IMR-90 (cell line): ENCODE data around the gene ZBTB47. TPM values are rescaled to one million over a fixed set of nuclear protein-coding genes. Genes with fewer than 3 reads are reported as not detected.

ENCODE experiments used
- ATAC-seq: fragments of 200-7000 bp; cut with Tn5 transposase; 2 replicates; pipeline ENCODE4 v1.9.1; 2020; ENCODE audit warnings: low read depth, mild to moderate bottlenecking, moderate library complexity
- BruUV-seq: library from RNA; stranded (reverse); fragments of 400-500 nt; replicated peaks from 2 replicates; lab custom pipeline; 2021; lab: Mats Ljungman, UMichigan
- CTCF ChIA-PET: fragments of 300-600 bp; formaldehyde crosslinking; extraction: SDS; loops from one replicate; lab custom pipeline; 2021; ENCODE audit warnings: antibody characterized with exemption; lab: Yijun Ruan, JAX
- POLR2A ChIA-PET: fragments of 300-600 bp; sonication (Branson Sonifier 250); formaldehyde crosslinking; loops from one replicate; lab custom pipeline; 2022; ENCODE audit warnings: antibody characterized with exemption; ENCODE audit not compliant: unreplicated experiment; lab: Charles Lee
- DNase-seq: peaks from one replicate; pipeline ENCODE4 v3.0.0; 2013
- H2AFZ ChIP-seq: replicated peaks from 2 replicates; pipeline ENCODE3; 2013; ENCODE audit warnings: low read length, mild to moderate bottlenecking; ENCODE audit not compliant: poor library complexity
- H2AK5ac ChIP-seq: 2 replicates; pipeline ENCODE4 v1.6.1; 2013; ENCODE audit warnings: low read depth, low read length, inconsistent platforms
- H2AK9ac ChIP-seq: replicated peaks from 2 replicates; pipeline ENCODE3; 2013; ENCODE audit warnings: mild to moderate bottlenecking, low read depth, low read length, moderate library complexity; ENCODE audit not compliant: poor library complexity
- H2BK120ac ChIP-seq: 2 replicates; pipeline ENCODE4 v1.6.1; 2013; ENCODE audit warnings: low read depth, low read length, inconsistent platforms
- H2BK15ac ChIP-seq: 3 replicates; pipeline ENCODE4 v1.6.1; 2013; ENCODE audit warnings: low read depth, low read length, inconsistent platforms
- H2BK20ac ChIP-seq: 2 replicates; pipeline ENCODE4 v1.6.1; 2013; ENCODE audit warnings: low read depth, mild to moderate bottlenecking, inconsistent platforms, low read length, moderate library complexity
- H2BK5ac ChIP-seq: 2 replicates; pipeline ENCODE4 v1.6.1; 2013; ENCODE audit warnings: mild to moderate bottlenecking, low read depth, low read length, inconsistent platforms; ENCODE audit not compliant: poor library complexity, severe bottlenecking
- H3K14ac ChIP-seq: replicated peaks from 2 replicates; pipeline ENCODE4 v1.6.1; 2013; ENCODE audit warnings: low read depth, low read length, inconsistent platforms
- H3K18ac ChIP-seq: 2 replicates; pipeline ENCODE4 v1.6.1; 2013; ENCODE audit warnings: low read depth, low read length, control low read depth
- H3K23ac ChIP-seq: 2 replicates; pipeline ENCODE4 v1.6.1; 2013; ENCODE audit warnings: low read depth, low read length, inconsistent platforms
- H3K27ac ChIP-seq: 2 replicates; pipeline ENCODE4 v1.5.1; 2013; ENCODE audit warnings: mild to moderate bottlenecking, control low read depth, low read length; ENCODE audit not compliant: insufficient read depth
- H3K27me3 ChIP-seq: 2 replicates; pipeline ENCODE4 v1.6.1; 2013; ENCODE audit warnings: low read length; ENCODE audit not compliant: control insufficient read depth, insufficient read depth
- H3K36me3 ChIP-seq: 2 replicates; pipeline ENCODE4 v1.6.1; 2013; ENCODE audit warnings: low read length, mixed read lengths; ENCODE audit not compliant: control insufficient read depth, insufficient read depth
- H3K4ac ChIP-seq: 2 replicates; pipeline ENCODE4 v1.6.1; 2013; ENCODE audit warnings: low read depth, low read length, inconsistent platforms
- H3K4me1 ChIP-seq: 2 replicates; pipeline ENCODE4 v1.6.1; 2013; ENCODE audit warnings: low read length, mixed read lengths; ENCODE audit not compliant: control insufficient read depth, insufficient read depth
- H3K4me2 ChIP-seq: 2 replicates; pipeline ENCODE4 v1.6.1; 2013; ENCODE audit warnings: low read depth, mild to moderate bottlenecking, control low read depth, low read length, moderate library complexity
- H3K4me3 ChIP-seq: 2 replicates; pipeline ENCODE4 v1.5.1; 2013; ENCODE audit warnings: low read depth, mild to moderate bottlenecking, control low read depth, low read length, moderate library complexity; ENCODE audit not compliant: insufficient read depth
- H3K56ac ChIP-seq: 2 replicates; pipeline ENCODE4 v1.6.1; 2013; ENCODE audit warnings: low read length, inconsistent platforms; ENCODE audit not compliant: insufficient read depth; ENCODE audit errors: extremely low read depth
- H3K79me1 ChIP-seq, 2 experiments: 2 replicates each; pipeline ENCODE4 v1.6.1; 2013; ENCODE audit warnings: low read length in 2 of 2, inconsistent platforms in 1 of 2, low read depth in 1 of 2
- H3K9ac ChIP-seq: 2 replicates; pipeline ENCODE4 v1.6.1; 2013; ENCODE audit warnings: low read depth, low read length, control low read depth
- H3K9me1 ChIP-seq: 2 replicates; pipeline ENCODE4 v1.6.1; 2013; ENCODE audit warnings: low read length, inconsistent platforms; ENCODE audit not compliant: insufficient read depth
- H3K9me3 ChIP-seq: 2 replicates; pipeline ENCODE4 v1.6.1; 2013; ENCODE audit warnings: low read length; ENCODE audit not compliant: control insufficient read depth, insufficient read depth
- H4K20me1 ChIP-seq: 2 replicates; pipeline ENCODE4 v1.6.1; 2013; ENCODE audit warnings: low read length, inconsistent platforms; ENCODE audit not compliant: insufficient read depth
- H4K5ac ChIP-seq: 2 replicates; pipeline ENCODE4 v1.6.1; 2013; ENCODE audit warnings: mild to moderate bottlenecking, low read depth, low read length, control low read depth
- H4K8ac ChIP-seq, 2 experiments: 2 replicates each; pipeline ENCODE4 v1.6.1; 2013; ENCODE audit warnings: low read depth in 2 of 2, low read length in 2 of 2, control low read depth in 1 of 2, inconsistent platforms in 1 of 2
- H4K91ac ChIP-seq: 2 replicates; pipeline ENCODE4 v1.6.1; 2013; ENCODE audit warnings: low read depth, low read length, inconsistent platforms; ENCODE audit not compliant: insufficient read depth
- ELK1 ChIP-seq: fragments of 150-350 bp; IDR thresholded peaks from 2 replicates; pipeline ENCODE4 v1.6.1; 2016; ENCODE audit warnings: low read depth, mild to moderate bottlenecking, low read length, moderate library complexity, borderline replicate concordance
- RCOR1 ChIP-seq: IDR thresholded peaks from 2 replicates; pipeline ENCODE4 v1.6.1; 2012; ENCODE audit warnings: mild to moderate bottlenecking, low read length, improper control_type of control experiment; ENCODE audit not compliant: insufficient replicate concordance
- USF2 ChIP-seq: fragments of 150-350 bp; IDR thresholded peaks from 2 replicates; pipeline ENCODE4 v1.6.1; 2017; ENCODE audit warnings: mild to moderate bottlenecking, antibody characterized with exemption, low read length, low read depth
- WGBS, 2 experiments: methylation state at CpG; one replicate each; pipeline versions ENCODE4 v1.1.5 to v1.1.7; 2013; ENCODE audit warnings: missing lambda C conversion rate in 2 of 2; ENCODE audit not compliant: insufficient read length in 1 of 2; ENCODE audit errors: extremely low coverage in 2 of 2; 5-methylcytosine and 5-hydroxymethylcytosine counted together
- dilution Hi-C: fragments of 300-500 bp; cut with HindIII; formaldehyde crosslinking; loops from one replicate; pipeline ENCODE4 v1.14.3; 2018; ENCODE audit warnings: low sequenced_read_pairs; ENCODE audit not compliant: unreplicated experiment
- in situ Hi-C: fragments of 300-500 bp; cut with MboI; formaldehyde crosslinking; loops from 3 replicates; pipeline ENCODE4 v1.14.3; 2019; ENCODE audit warnings: low sequenced_read_pairs, inconsistent platforms, mixed read lengths
- intact Hi-C: fragments of 100-400 bp; cut with micrococcal nuclease; formaldehyde crosslinking; loops from 2 replicates; pipeline ENCODE4 v1.10.0; 2022
- polyA plus RNA-seq, 3 experiments: library from polyadenylated mRNA; depleted of rRNA; stranded (reverse); fragments of >200 nt; gene quantifications; 2 replicates each; pipeline ENCODE4 v1.2.3, GENCODE V29; 2012; ENCODE audit warnings: low replicate concordance in 1 of 3
- total RNA-seq: library from RNA; depleted of rRNA; stranded (reverse); fragments of >200 nt; gene quantifications from 2 replicates; pipeline ENCODE4 v1.2.3, GENCODE V29; 2012

Gene ZBTB47
- total and polyA plus RNA-seq, 2 of the 4 experiments (the other 2 are of a cell fraction): 10.9 to 16.8 TPM

GRCh38 chr3:42690766-42691680 lies 37.5 kb downstream of the ZBTB47 start:
- 0 out of 2 replicates have a peak, but pooled peaks have one; percentile 24 for ATAC-seq
- no peak overlapping the region for H3K4me2 ChIP-seq
- BruUV-seq: no TSS peak
- H2BK120ac ChIP-seq: no peak overlapping the region
- H3K4me3 ChIP-seq: no peak overlapping the region
- H2BK20ac ChIP-seq: no peak overlapping the region
- no peak for DNase-seq
- peaks cover 5% of the 10 kb centered on the region for H3K9me3 ChIP-seq
- H4K20me1 ChIP-seq: no peaks in the 10 kb centered on the region; the same call in 1 of the 2 replicates
- no peak overlapping the region for H3K56ac ChIP-seq
- ChIA-PET POLR2A (no interaction called here), CTCF (no interaction called here)
- no peak for TF ChIP-seq USF2
- TF ChIP-seq RCOR1: no peak
- no peak for TF ChIP-seq ELK1
- no peak overlapping the region for H3K4ac ChIP-seq
- no peak overlapping the region for H2BK15ac ChIP-seq
- WGBS, 2 experiments: 20% methylated on average over 1 of the region's 10 CpGs; no CpG with 5 or more reads in 1 of the 2 experiments
- in situ Hi-C loops: no loop called here
- no peak overlapping the region for H2AFZ ChIP-seq
- dilution Hi-C loops: no loop called here
- no peak overlapping the region for H2AK5ac ChIP-seq
- no peak overlapping the region for H3K27ac ChIP-seq
- no peak overlapping the region for H4K5ac ChIP-seq
- no peak overlapping the region for H3K18ac ChIP-seq
- no peaks in the 10 kb centered on the region for H3K36me3 ChIP-seq
- peaks cover under 1% of the 10 kb centered on the region; the same call in 1 of the 2 replicates for H3K4me1 ChIP-seq
- H3K23ac ChIP-seq: no peak overlapping the region
- H3K14ac ChIP-seq: no peak overlapping the region
- no peak overlapping the region for H3K9ac ChIP-seq
- H2BK5ac ChIP-seq: no peak overlapping the region
- H3K27me3 ChIP-seq: peaks cover 81% of the 10 kb centered on the region
- H3K9me1 ChIP-seq: 0 out of 2 replicates have a peak, but pooled peaks cover 2% of the 10 kb centered on the region
- no peak overlapping the region for H2AK9ac ChIP-seq
- no peak overlapping the region for H4K8ac ChIP-seq
- H3K79me1 ChIP-seq: no peaks in the 10 kb centered on the region
- no peak overlapping the region for H4K91ac ChIP-seq
- intact Hi-C loops: no loop called here
